Muscle layer of duodenum (tissue), 2 donors: ENCODE measurements around the gene LRRC56.

ENCODE experiments used
- H3K27ac ChIP-seq: one replicate; pipeline ENCODE4 v1.7.0; 2013; ENCODE audit warnings: mild to moderate bottlenecking, low read length
- H3K27me3 ChIP-seq: one replicate; pipeline ENCODE4 v1.7.0; 2013; ENCODE audit warnings: low read depth, mild to moderate bottlenecking, control low read depth, low read length
- H3K36me3 ChIP-seq, 2 donors: one replicate each; pipeline ENCODE4 v1.7.0; 2013; ENCODE audit warnings: low read length in 2 of 2, control low read depth in 1 of 2, mild to moderate bottlenecking in 1 of 2; ENCODE audit not compliant: insufficient read depth in 2 of 2, control insufficient read depth in 1 of 2
- H3K4me1 ChIP-seq, 2 donors: one replicate each; pipeline ENCODE4 v1.7.0; 2013; ENCODE audit warnings: low read length in 2 of 2, mild to moderate bottlenecking in 2 of 2, control low read depth in 1 of 2, moderate library complexity in 1 of 2; ENCODE audit not compliant: insufficient read depth in 2 of 2, control insufficient read depth in 1 of 2
- H3K4me3 ChIP-seq, 2 donors: one replicate each; pipeline ENCODE4 v1.7.0; 2013; ENCODE audit warnings: low read length in 2 of 2, low read depth in 1 of 2, mild to moderate bottlenecking in 1 of 2
- H3K9me3 ChIP-seq, 2 donors: one replicate each; pipeline ENCODE4 v1.7.0; 2013; ENCODE audit warnings: low read length in 2 of 2, control low read depth in 1 of 2, mild to moderate bottlenecking in 1 of 2; ENCODE audit not compliant: control insufficient read depth in 1 of 2
- donor health status: healthy.

The LRRC56 gene

GRCh38 chr11:538431-539051, 1.2 kb downstream of the LRRC56 start:
- Histone ChIP-seq H3K27me3 (no peaks in the 10 kb centered on the region), H3K36me3 (peaks cover 0 to under 1% of the 10 kb centered on the region in 2 donors), H3K4me3 (no peak overlapping the region), H3K9me3 (no peaks in the 10 kb centered on the region), H3K4me1 (peaks cover 0 to 30% of the 10 kb centered on the region in 2 donors), H3K27ac (no peak overlapping the region)

GRCh38 chr11:539971-540481, 2.7 kb downstream of the LRRC56 start:
- Histone ChIP-seq H3K9me3 (no peaks in the 10 kb centered on the region), H3K36me3 (no peaks in the 10 kb centered on the region), H3K4me3 (no peak overlapping the region), H3K27me3 (no peaks in the 10 kb centered on the region), H3K27ac (no peak overlapping the region), H3K4me1 (peaks cover 0 to 17% of the 10 kb centered on the region in 2 donors)

DNA sequence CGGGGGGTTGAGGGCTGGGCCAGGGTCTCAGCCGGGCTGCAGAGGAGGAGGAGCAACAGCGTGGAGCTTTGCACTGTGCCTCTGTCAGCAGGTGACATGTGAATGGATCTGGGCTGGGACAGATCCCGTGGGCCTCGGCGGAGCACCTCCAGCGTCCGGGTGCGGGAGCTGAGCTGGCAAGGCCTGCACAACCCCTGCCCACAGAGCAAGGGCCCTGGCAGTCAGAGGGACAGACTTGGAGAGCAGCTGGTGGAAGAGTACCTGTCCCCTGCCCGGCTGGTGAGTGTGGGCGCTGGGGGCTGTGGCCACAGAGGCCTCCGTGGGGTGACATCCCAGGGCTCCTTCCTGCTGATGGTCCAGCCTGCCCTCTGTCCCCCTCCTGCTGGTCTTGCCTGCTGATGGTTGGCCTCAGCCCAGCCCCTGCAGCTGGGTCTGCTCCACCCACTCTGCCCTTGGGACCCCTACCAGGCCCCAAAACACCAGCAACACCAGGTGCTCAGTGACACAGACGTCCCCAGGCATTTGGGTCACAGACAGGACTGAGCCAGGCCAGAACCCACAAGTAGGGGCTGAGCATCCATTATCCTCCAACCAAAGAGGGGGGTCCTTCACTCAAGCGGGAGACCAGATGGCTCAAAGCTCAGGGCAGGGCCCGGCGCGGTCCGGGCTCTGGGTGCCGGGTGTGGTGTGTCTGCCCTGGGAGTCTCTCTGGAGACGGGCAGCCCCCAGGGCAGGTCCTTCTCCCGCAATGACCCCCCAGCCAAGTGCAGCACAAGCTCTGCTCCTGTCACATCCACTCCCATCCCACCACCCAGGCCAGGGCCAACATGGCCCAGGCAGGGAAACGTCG, 3.5 kb downstream of the LRRC56 start:
- H3K27me3 ChIP-seq, result no peaks in the 10 kb centered on the region
- H3K4me3 ChIP-seq, result no peak overlapping the region
- no peaks in the 10 kb centered on the region for H3K9me3 ChIP-seq
- H3K36me3 ChIP-seq, result no peaks in the 10 kb centered on the region
- H3K27ac ChIP-seq, result no peak overlapping the region
- peaks cover 0 to 17% of the 10 kb centered on the region in 2 donors for H3K4me1 ChIP-seq

- H3K27me3 ChIP-seq, result no peaks in the 10 kb centered on the region
- no peak overlapping the region for H3K27ac ChIP-seq
- H3K36me3 ChIP-seq, result no peaks in the 10 kb centered on the region
- no peak overlapping the region for H3K4me3 ChIP-seq
- no peaks in the 10 kb centered on the region for H3K9me3 ChIP-seq
- peaks cover 0 to 13% of the 10 kb centered on the region in 2 donors for H3K4me1 ChIP-seq
These were observed 4.1 kb downstream of the LRRC56 start for GRCh38 chr11:541433-541885.

- H3K27me3 ChIP-seq, result no peaks in the 10 kb centered on the region
- H3K9me3 ChIP-seq, result no peaks in the 10 kb centered on the region
- no peak overlapping the region for H3K27ac ChIP-seq
These were observed 7.5 kb downstream of the LRRC56 start for GRCh38 chr11:544817-545166.

DNA sequence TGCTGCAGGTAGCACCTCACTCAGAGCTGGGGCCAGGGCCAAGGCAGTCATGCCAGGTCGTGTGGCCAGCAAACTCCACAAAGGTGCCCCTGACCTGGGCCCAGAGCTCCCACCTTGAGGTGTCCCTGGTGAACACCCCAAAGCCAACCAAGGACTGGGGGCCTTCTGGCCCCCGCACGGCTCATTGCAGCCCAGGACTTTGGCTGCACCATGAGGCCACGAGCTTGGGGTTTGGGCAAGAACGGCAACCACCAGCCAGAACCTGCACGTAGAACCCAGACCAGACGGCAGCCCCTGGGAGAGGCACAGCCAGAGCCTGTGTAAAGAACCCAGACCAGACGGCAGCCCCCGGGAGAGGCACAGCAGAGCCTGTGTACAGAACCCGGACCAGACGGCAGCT, 7.8 kb downstream of the LRRC56 start:
- Histone ChIP-seq H3K4me1 (no peaks in the 10 kb centered on the region), H3K36me3 (no peaks in the 10 kb centered on the region), H3K27ac (no peak overlapping the region), H3K9me3 (no peaks in the 10 kb centered on the region), H3K4me3 (no peak overlapping the region), H3K27me3 (no peaks in the 10 kb centered on the region)

More at GRCh38 chr11:544817-545166, 7.5 kb downstream of the LRRC56 start:
- Histone ChIP-seq H3K4me1 (no peaks in the 10 kb centered on the region), H3K36me3 (no peaks in the 10 kb centered on the region), H3K4me3 (no peak overlapping the region)

GRCh38 chr11:548700-549603, 11.6 kb downstream of the LRRC56 start:
- Histone ChIP-seq H3K9me3 (no peaks in the 10 kb centered on the region), H3K4me3 (no peak overlapping the region), H3K4me1 (no peaks in the 10 kb centered on the region), H3K36me3 (no peaks in the 10 kb centered on the region), H3K27ac (no peak overlapping the region), H3K27me3 (peaks cover 1% of the 10 kb centered on the region)

DNA sequence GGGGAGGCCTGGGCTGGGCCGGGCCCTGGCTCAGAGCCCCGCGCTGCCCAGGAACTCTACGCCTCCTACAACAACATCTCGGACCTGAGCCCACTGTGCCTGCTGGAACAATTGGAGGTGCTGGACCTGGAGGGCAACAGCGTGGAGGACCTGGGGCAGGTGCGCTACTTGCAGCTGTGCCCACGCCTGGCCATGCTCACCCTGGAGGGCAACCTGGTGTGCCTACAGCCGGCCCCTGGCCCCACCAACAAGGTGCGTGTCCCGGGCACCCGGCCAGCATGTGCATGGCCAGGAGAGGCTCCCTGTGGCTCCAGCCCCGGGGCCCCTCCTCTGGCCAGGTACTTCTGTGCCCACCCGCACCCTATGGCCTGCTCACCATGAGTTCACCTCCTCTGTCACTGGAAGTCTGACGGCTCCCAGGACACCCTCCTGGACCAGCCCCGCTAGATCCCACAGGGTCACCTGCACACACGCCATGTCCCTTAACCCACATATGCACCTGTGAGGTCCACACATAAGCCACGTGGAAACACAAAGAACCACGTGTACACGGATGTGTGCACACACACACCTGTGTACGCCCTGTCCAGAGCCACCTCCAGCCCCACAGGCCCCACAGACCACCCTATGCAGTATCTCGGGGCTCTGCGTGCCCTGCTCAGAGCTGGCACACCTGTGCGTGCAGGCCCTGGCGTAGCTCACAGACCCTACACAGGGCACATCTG, 12.9 kb downstream of the LRRC56 start:
- H3K36me3 ChIP-seq, result no peaks in the 10 kb centered on the region
- no peak overlapping the region for H3K4me3 ChIP-seq
- peaks cover 10% of the 10 kb centered on the region for H3K27me3 ChIP-seq
- no peak overlapping the region for H3K27ac ChIP-seq
- H3K4me1 ChIP-seq, result peaks cover 0 to 6% of the 10 kb centered on the region in 2 donors
- no peaks in the 10 kb centered on the region for H3K9me3 ChIP-seq

DNA sequence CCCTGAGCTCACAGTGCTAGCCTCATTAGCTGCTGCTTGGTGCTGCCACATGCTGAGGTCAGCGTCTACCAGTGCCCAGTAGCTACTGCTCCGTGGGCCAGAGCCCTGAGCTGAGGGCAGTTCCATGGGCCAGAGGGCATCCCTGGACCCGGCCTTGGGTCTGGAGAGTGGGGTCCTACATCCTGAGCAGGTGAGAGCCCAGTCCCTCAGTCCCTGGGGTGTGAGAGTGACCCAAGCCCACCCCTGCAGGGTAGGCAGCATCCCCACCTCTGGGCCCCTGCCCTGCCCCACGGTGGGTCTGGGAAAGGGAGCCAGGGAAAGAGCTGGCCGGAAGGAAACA, 13.4 kb downstream of the LRRC56 start:
- no peaks in the 10 kb centered on the region for H3K36me3 ChIP-seq
- H3K9me3 ChIP-seq, result no peaks in the 10 kb centered on the region
- peaks cover 10% of the 10 kb centered on the region for H3K27me3 ChIP-seq
- H3K27ac ChIP-seq, result no peak overlapping the region
- H3K4me1 ChIP-seq, result peaks cover 0 to 11% of the 10 kb centered on the region in 2 donors
- no peak overlapping the region for H3K4me3 ChIP-seq

DNA sequence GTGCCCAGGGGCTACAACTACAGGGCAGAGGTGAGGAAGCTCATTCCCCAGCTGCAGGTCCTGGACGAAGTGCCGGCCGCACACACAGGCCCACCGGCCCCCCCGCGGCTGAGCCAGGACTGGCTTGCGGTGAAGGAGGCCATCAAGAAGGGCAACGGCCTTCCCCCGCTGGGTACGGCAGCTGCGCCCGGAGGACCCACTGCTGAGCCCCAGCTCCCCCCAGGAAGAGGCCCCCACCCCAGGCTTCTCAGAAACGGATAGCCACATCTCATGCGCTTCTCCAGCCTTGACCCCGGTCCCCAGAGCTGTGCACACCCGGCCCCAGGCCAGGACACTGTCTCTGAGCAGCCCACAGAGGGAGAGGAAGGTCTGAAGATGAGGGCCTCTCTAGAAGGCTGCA, 13.8 kb downstream of the LRRC56 start:
- Histone ChIP-seq H3K36me3 (no peaks in the 10 kb centered on the region), H3K27ac (no peak overlapping the region), H3K27me3 (peaks cover 10% of the 10 kb centered on the region), H3K4me1 (peaks cover 0 to 13% of the 10 kb centered on the region in 2 donors), H3K4me3 (no peak overlapping the region), H3K9me3 (no peaks in the 10 kb centered on the region)
